NCI-H345 treated with DMSO at 0.1 percent for 48 hours (cell line): ENCODE results near the gene TMEM88.

Experiments
- DNase-seq: peaks from one replicate; lab custom pipeline; 2025; ENCODE audit not compliant: unreplicated experiment; lab: John Stamatoyannopoulos, UW

Gene TMEM88

GRCh38 chr17:7843536-7844291, 11.2 kb upstream of the TMEM88 start:
- DNase-seq, result peak; percentile 42

GRCh38 chr17:7844292-7845154, 10.3 kb upstream of the TMEM88 start:
- DNase-seq, result peak; percentile 57

- no peak for DNase-seq
Observed at GRCh38 chr17:7845359-7846062, 9.4 kb upstream of the TMEM88 start.

- DNase-seq, result no peak
Observed at GRCh38 chr17:7846063-7846735, 8.7 kb upstream of the TMEM88 start.

GRCh38 chr17:7846765-7847661, 7.9 kb upstream of the TMEM88 start:
- DNase-seq, result no peak

DNA sequence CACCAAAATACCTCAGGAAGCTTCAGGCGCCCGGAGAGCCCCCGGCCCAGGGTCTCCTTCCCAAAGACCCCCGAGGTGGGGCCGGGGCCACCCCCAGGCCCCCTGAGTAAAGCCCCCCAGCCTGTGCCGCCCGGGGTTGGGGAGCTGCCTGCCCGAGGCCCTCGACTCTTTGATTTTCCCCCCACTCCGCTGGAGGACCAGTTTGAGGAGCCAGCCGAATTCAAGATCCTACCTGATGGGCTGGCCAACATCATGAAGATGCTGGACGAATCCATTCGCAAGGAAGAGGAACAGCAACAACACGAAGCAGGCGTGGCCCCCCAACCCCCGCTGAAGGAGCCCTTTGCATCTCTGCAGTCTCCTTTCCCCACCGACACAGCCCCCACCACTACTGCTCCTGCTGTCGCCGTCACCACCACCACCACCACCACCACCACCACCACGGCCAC, 6.7 kb upstream of the TMEM88 start:
- DNase-seq, result no peak

DNA sequence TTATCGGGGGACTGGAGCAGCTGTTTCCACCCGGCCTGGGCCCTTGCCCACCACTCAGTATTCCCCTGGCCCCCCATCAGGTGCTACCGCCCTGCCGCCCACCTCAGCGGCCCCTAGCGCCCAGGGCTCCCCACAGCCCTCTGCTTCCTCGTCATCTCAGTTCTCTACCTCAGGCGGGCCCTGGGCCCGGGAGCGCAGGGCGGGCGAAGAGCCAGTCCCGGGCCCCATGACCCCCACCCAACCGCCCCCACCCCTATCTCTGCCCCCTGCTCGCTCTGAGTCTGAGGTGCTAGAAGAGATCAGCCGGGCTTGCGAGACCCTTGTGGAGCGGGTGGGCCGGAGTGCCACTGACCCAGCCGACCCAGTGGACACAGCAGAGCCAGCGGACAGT, 6.1 kb upstream of the TMEM88 start:
- no peak for DNase-seq

GRCh38 chr17:7849130-7849750, 5.6 kb upstream of the TMEM88 start:
- no peak for DNase-seq

GRCh38 chr17:7849751-7850504, 4.9 kb upstream of the TMEM88 start:
- no peak for DNase-seq

- DNase-seq, result no peak
Observed at GRCh38 chr17:7850701-7851437, 4.0 kb upstream of the TMEM88 start.

DNA sequence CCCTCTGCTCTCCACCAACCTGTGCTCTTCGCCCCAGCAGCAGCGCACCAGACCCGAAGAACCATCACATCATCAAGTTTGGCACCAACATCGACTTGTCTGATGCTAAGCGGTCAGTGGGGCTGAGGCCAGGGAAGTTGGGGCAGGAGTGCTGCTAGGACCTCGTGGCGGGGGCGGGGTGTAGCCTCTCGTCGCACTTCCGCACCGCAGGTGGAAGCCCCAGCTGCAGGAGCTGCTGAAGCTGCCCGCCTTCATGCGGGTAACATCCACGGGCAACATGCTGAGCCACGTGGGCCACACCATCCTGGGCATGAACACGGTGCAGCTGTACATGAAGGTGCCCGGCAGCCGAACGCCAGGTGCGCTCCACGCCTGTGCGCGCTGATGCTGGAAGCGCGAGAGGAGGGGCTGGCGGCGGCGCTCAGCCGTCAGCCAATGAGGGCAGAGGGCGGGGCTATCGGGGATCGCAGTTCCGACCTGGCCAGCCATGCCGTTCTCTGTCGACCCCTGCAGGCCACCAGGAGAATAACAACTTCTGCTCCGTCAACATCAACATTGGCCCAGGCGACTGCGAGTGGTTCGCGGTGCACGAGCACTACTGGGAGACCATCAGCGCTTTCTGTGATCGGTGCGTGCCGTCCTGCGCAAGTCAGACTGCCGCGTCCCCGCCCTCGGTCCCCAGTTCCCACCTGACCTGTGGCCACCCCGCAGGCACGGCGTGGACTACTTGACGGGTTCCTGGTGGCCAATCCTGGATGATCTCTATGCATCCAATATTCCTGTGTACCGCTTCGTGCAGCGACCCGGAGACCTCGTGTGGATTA, 3.2 kb upstream of the TMEM88 start:
- peak; percentile 74 for DNase-seq

DNA sequence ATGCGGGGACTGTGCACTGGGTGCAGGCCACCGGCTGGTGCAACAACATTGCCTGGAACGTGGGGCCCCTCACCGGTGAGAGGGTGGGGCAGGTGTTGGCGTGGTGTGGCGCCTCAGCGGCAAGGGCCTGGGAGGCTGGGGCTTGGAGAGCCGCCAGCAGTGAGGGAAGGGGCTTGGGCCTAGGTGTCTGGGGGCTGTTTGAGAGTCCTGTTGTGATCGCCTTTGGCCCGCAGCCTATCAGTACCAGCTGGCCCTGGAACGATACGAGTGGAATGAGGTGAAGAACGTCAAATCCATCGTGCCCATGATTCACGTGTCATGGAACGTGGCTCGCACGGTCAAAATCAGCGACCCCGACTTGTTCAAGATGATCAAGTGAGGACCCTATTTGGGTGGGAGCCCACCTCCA, 2.6 kb upstream of the TMEM88 start:
- no peak for DNase-seq

- no peak for DNase-seq
Observed at GRCh38 chr17:7852919-7853690, 1.8 kb upstream of the TMEM88 start.

- no peak for DNase-seq
Observed at GRCh38 chr17:7853691-7854038, 1.2 kb upstream of the TMEM88 start.

- DNase-seq, result no peak
Observed at GRCh38 chr17:7854078-7854777, 638 bp upstream of the TMEM88 start.

DNA sequence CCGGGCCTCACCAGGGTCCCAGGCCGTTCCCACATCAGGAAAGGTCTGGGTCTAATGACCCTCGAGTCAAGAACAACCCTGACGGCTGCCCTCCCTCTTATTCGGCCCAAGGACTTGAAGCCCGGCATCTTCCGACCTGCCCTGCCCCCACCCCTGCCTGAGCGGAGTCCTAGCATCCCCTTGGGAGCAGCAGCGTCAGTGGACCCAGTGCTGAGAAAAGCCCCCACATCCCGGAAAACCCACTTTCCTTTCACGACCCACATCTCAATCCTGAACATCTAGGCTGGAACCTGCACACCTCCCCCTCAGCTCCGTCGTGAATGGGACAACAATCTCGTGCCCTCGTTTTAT, 769 bp downstream of the TMEM88 start:
- DNase-seq, result no peak
